Measurements from ENCODE around the gene ARID3A. TPM values are rescaled to one million over a fixed set of nuclear protein-coding genes. Genes with fewer than 3 reads are reported as not detected.

The ARID3A gene
- total RNA-seq, 2 donors from 2014 or later: 3.8 to 18.7 TPM

GRCh38 chr19:892894-893689 is 32.7 kb upstream of the ARID3A start, which contains the start of the genes MED16 and RNU6-9:
TSS of gene MED16 (minus strand) at chr19:893187. CDS start at chr19:891131, 2,056 bp downstream.
TSS of gene RNU6-9 (plus strand) at chr19:893484.
- TF ChIP-seq POLR2AphosphoS5 (IDR thresholded peaks at IDR 0.05) (peak; percentile 94), CTCF (IDR thresholded peaks at IDR 0.05) (no peak), POLR2A (IDR thresholded peaks at IDR 0.05) (peak; percentile 90)
- intact Hi-C loops (cut with DNase I): no loop called here

GRCh38 chr19:896434-896833 is 29.4 kb upstream of the ARID3A start:
- no peak for TF ChIP-seq POLR2AphosphoS5 (IDR thresholded peaks at IDR 0.05)
- no peak for TF ChIP-seq CTCF (IDR thresholded peaks at IDR 0.05)
- no peak for TF ChIP-seq POLR2A (IDR thresholded peaks at IDR 0.05)
- Histone ChIP-seq H3K9me3 (no peaks in the 10 kb centered on the region), H3K4me3 (no peak overlapping the region), H3K27ac (no peak overlapping the region), H3K4me1 (replicated peaks) (no peaks in the 10 kb centered on the region), H3K36me3 (peaks cover 0 to 6% of the 10 kb centered on the region in 2 donors), H3K27me3 (replicated peaks; ENCODE audit: insufficient read depth) (no peaks in the 10 kb centered on the region)
- WGBS: 97% methylated on average over 10 of the region's 10 CpGs
- no peak for DNase-seq (ENCODE audit: low spot score)
- intact Hi-C loops (cut with DNase I): no loop called here

More at GRCh38 chr19:892894-893689, 32.7 kb upstream of the ARID3A start, which contains the start of the genes MED16 and RNU6-9:
- H3K36me3 ChIP-seq: no peaks in the 10 kb centered on the region
- no peaks in the 10 kb centered on the region for H3K4me1 ChIP-seq (replicated peaks)
- H3K27me3 ChIP-seq (replicated peaks; ENCODE audit: insufficient read depth): no peaks in the 10 kb centered on the region
- H3K4me3 ChIP-seq: peak within 1 kb of the TSS; percentile 92 to 97
- WGBS: 2% methylated on average over 55 of the region's 69 CpGs
- peak; percentile 93 for DNase-seq (ENCODE audit: low spot score)
- peak within 1 kb of the TSS; percentile 92 to 94 for H3K27ac ChIP-seq
- no peaks in the 10 kb centered on the region for H3K9me3 ChIP-seq

- Histone ChIP-seq H3K4me1 (replicated peaks) (no peaks in the 10 kb centered on the region), H3K27me3 (replicated peaks; ENCODE audit: insufficient read depth) (no peaks in the 10 kb centered on the region), H3K9me3 (no peaks in the 10 kb centered on the region), H3K27ac (no peak overlapping the region), H3K36me3 (peaks cover 0 to 6% of the 10 kb centered on the region in 2 donors), H3K4me3 (no peak overlapping the region)
- WGBS: 87% methylated on average over 11 of the region's 11 CpGs
- DNase-seq (ENCODE audit: low spot score): no peak
- TF ChIP-seq POLR2A (IDR thresholded peaks at IDR 0.05): no peak
- TF ChIP-seq CTCF (IDR thresholded peaks at IDR 0.05): no peak
- no peak for TF ChIP-seq POLR2AphosphoS5 (IDR thresholded peaks at IDR 0.05)
- intact Hi-C loops (cut with DNase I): no loop called here
Measured at GRCh38 chr19:896999-897398, 28.8 kb upstream of the ARID3A start.

- WGBS: 85% methylated on average over 26 of the region's 26 CpGs
- TF ChIP-seq POLR2AphosphoS5 (IDR thresholded peaks at IDR 0.05) (no peak), CTCF (IDR thresholded peaks at IDR 0.05) (no peak), POLR2A (IDR thresholded peaks at IDR 0.05) (no peak)
- Histone ChIP-seq H3K36me3 (peaks cover 0 to 6% of the 10 kb centered on the region in 2 donors), H3K4me1 (replicated peaks) (no peaks in the 10 kb centered on the region), H3K4me3 (no peak overlapping the region), H3K27ac (no peak overlapping the region), H3K27me3 (replicated peaks; ENCODE audit: insufficient read depth) (no peaks in the 10 kb centered on the region), H3K9me3 (no peaks in the 10 kb centered on the region)
- no peak for DNase-seq (ENCODE audit: low spot score)
- intact Hi-C loops (cut with DNase I): no loop called here
Measured at GRCh38 chr19:897442-898039, 28.3 kb upstream of the ARID3A start.
